Fibroblast of skin of left quadriceps (primary cell): ENCODE data around the gene LRCH2.
"Not testable (repeated sequence)": the region's sequence is repeated elsewhere in the genome, so short reads cannot be mapped to it uniquely, and the experiment has no call there.

Experiments used
- DNase-seq, 2 experiments: peaks; one replicate each; pipeline ENCODE4 v3.0.0-alpha.2; 2013; ENCODE audit warnings: low read depth in 2 of 2

Gene LRCH2

GRCh38 chrX:115233497-115234455 lies at the start of gene LRCH2:
LRCH2 (minus strand) TSS chrX:115234096; CDS start chrX:115234041, 55 bp downstream.
- peak; percentile 31 to 32 for DNase-seq

- no peak for DNase-seq
Measured at GRCh38 chrX:115269051-115269683, 35.3 kb upstream of the LRCH2 start.

GRCh38 chrX:115268421-115268820 lies 34.5 kb upstream of the LRCH2 start:
- DNase-seq: no peak

GRCh38 chrX:115266300-115266699 lies 32.4 kb upstream of the LRCH2 start:
- DNase-seq: no peak

- DNase-seq: no peak
Measured at GRCh38 chrX:115264009-115264408, 30.1 kb upstream of the LRCH2 start.

- no peak for DNase-seq
Measured at GRCh38 chrX:115261148-115261547, 27.3 kb upstream of the LRCH2 start.

GRCh38 chrX:115260330-115260729 lies 26.4 kb upstream of the LRCH2 start:
- no peak for DNase-seq

- DNase-seq: peak; percentile 64 to 65
Measured at GRCh38 chrX:115259238-115259875, 25.5 kb upstream of the LRCH2 start.

- no peak for DNase-seq
Measured at GRCh38 chrX:115257711-115258110, 23.8 kb upstream of the LRCH2 start.

- no peak for DNase-seq
Measured at GRCh38 chrX:115255003-115255402, 21.1 kb upstream of the LRCH2 start.

- no peak for DNase-seq
Measured at GRCh38 chrX:115251458-115252233, 17.8 kb upstream of the LRCH2 start.

GRCh38 chrX:115237056-115237455 lies 3.2 kb upstream of the LRCH2 start:
- no peak for DNase-seq

- no peak for DNase-seq
Measured at GRCh38 chrX:115236560-115236959, 2.7 kb upstream of the LRCH2 start.

GRCh38 chrX:115234461-115234860 lies 565 bp upstream of the LRCH2 start:
- DNase-seq: no peak

- no peak for DNase-seq
Measured at GRCh38 chrX:115232933-115233496, 881 bp downstream of the LRCH2 start.

GRCh38 chrX:115229337-115230003 lies 4.4 kb downstream of the LRCH2 start:
- no peak for DNase-seq

- no peak for DNase-seq
Measured at GRCh38 chrX:115226929-115227328, 7.0 kb downstream of the LRCH2 start.

- DNase-seq: not testable (repeated sequence)
Measured at GRCh38 chrX:115217346-115217745, 16.6 kb downstream of the LRCH2 start.

GRCh38 chrX:115214605-115215004 lies 19.3 kb downstream of the LRCH2 start:
- DNase-seq: no peak

GRCh38 chrX:115214151-115214550 lies 19.7 kb downstream of the LRCH2 start:
- DNase-seq: no peak

- DNase-seq: not testable (repeated sequence)
Measured at GRCh38 chrX:115209547-115209946, 24.3 kb downstream of the LRCH2 start.
